Neural progenitor cell (in vitro differentiated cells): ENCODE data around the gene CTSL. TPM values are rescaled to one million over a fixed set of nuclear protein-coding genes. Genes with fewer than 3 reads are reported as not detected.

Experiments used
- DNase-seq: peaks from one replicate; pipeline ENCODE4 v3.0.0-alpha.2; 2016; ENCODE audit warnings: low spot score
- H2AFZ ChIP-seq: fragments of 200-600 bp; sonication (generic); replicated peaks from 2 replicates; pipeline ENCODE4 v1.6.1; 2016; ENCODE audit warnings: antibody characterized with exemption
- H3F3A ChIP-seq: fragments of 200-600 bp; sonication (generic); 2 replicates; pipeline ENCODE4 v1.6.1; 2016; ENCODE audit warnings: antibody characterized with exemption, low read depth
- H3K27ac ChIP-seq: fragments of 200-600 bp; sonication (generic); 2 replicates; pipeline ENCODE4 v1.5.1; 2016; ENCODE audit warnings: mild to moderate bottlenecking
- H3K27me3 ChIP-seq: fragments of 200-600 bp; sonication (generic); 2 replicates; pipeline ENCODE4 v1.6.1; 2016; ENCODE audit warnings: mild to moderate bottlenecking, moderate library complexity
- H3K36me3 ChIP-seq: fragments of 200-600 bp; sonication (generic); 2 replicates; pipeline ENCODE4 v1.5.1; 2016
- H3K4me1 ChIP-seq: fragments of 200-600 bp; sonication (generic); 2 replicates; pipeline ENCODE4 v1.6.1; 2016; ENCODE audit warnings: mixed run types
- H3K4me2 ChIP-seq: fragments of 200-600 bp; sonication (generic); 2 replicates; pipeline ENCODE4 v1.6.1; 2016
- H3K4me3 ChIP-seq: fragments of 200-600 bp; sonication (generic); 2 replicates; pipeline ENCODE4 v1.5.1; 2016
- H3K79me2 ChIP-seq: fragments of 200-600 bp; sonication (generic); 2 replicates; pipeline ENCODE4 v1.6.1; 2016; ENCODE audit warnings: low read depth
- H3K9ac ChIP-seq: fragments of 200-600 bp; sonication (generic); 2 replicates; pipeline ENCODE4 v1.6.1; 2016
- H3K9me3 ChIP-seq: fragments of 200-600 bp; sonication (generic); 2 replicates; pipeline ENCODE4 v1.5.1; 2016; ENCODE audit warnings: low read depth
- H4K20me1 ChIP-seq: fragments of 200-600 bp; sonication (generic); 2 replicates; pipeline ENCODE4 v1.6.1; 2016; ENCODE audit warnings: low read depth
- H3K27ac Mint-ChIP-seq: 3 replicates; pipeline ENCODE4 v1.8.0; 2021; ENCODE audit warnings: mixed read lengths
- H3K27me3 Mint-ChIP-seq: 2 replicates; pipeline ENCODE4 v1.8.0; 2022; ENCODE audit warnings: low read depth, mild to moderate bottlenecking, inconsistent platforms, moderate library complexity, mixed read lengths; ENCODE audit not compliant: insufficient read depth
- H3K36me3 Mint-ChIP-seq: 3 replicates; pipeline ENCODE4 v1.8.0; 2021; ENCODE audit warnings: mixed read lengths
- H3K4me1 Mint-ChIP-seq: 3 replicates; pipeline ENCODE4 v1.8.0; 2021; ENCODE audit warnings: mixed read lengths
- H3K4me3 Mint-ChIP-seq: 3 replicates; pipeline ENCODE4 v1.8.0; 2021; ENCODE audit warnings: mild to moderate bottlenecking, moderate library complexity, mixed read lengths
- H3K9me3 Mint-ChIP-seq: 3 replicates; pipeline ENCODE4 v1.8.0; 2020; ENCODE audit warnings: mixed read lengths
- EZH2 ChIP-seq: fragments of 200-600 bp; sonication (generic); IDR thresholded peaks from 2 replicates; pipeline ENCODE4 v1.6.1; 2017; ENCODE audit warnings: antibody characterized with exemption, mild to moderate bottlenecking, moderate library complexity
- EZH2phosphoT487 ChIP-seq: fragments of 200-600 bp; sonication (generic); IDR thresholded peaks from 2 replicates; pipeline ENCODE4 v1.6.1; 2017; ENCODE audit warnings: antibody characterized with exemption
- total RNA-seq: library from RNA; depleted of rRNA; stranded (reverse); fragments of >200 nt; gene quantifications from 2 replicates; pipeline ENCODE4 v1.2.3, GENCODE V29; 2015; ENCODE audit warnings: low replicate concordance
- TF ChIP-seq, protein P1 (sequence below): fragments of 200-600 bp; sonication (generic); IDR thresholded peaks from 2 replicates; pipeline ENCODE4 v1.5.1; 2017; ENCODE audit warnings: antibody characterized with exemption, mild to moderate bottlenecking

Gene CTSL
- total RNA-seq, 1 donor from 2014 or later: 35.9 TPM

DNA sequence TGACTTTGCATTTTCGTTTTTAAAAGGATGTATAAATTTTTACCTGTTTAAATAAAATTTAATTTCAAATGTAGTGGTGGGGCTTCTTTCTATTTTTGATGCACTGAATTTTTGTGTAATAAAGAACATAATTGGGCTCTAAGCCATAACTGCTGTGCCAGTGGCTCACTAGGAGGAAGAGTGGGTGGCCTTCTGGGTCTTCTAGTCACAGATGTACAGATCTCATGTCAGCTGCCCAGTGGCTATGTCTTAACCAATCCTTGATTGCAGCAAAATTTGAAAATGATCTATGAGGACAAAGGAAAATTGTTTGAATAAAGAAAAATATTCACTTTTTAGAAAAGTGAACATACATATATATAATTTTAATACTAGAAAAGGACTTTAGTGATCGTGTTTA, 5.4 kb downstream of the CTSL start:
- Histone ChIP-seq H3K27ac (no peak overlapping the region), H3K36me3 (no peaks in the 10 kb centered on the region), H3K4me3 (no peak overlapping the region), H3K9ac (no peak overlapping the region), H3K4me2 (no peak overlapping the region), H3K27me3 (no peaks in the 10 kb centered on the region), H3K79me2 (no peaks in the 10 kb centered on the region), H3K4me1 (no peaks in the 10 kb centered on the region), H2AFZ (no peak overlapping the region), H3F3A (peaks cover 13% of the 10 kb centered on the region), H4K20me1 (no peaks in the 10 kb centered on the region), H3K9me3 (no peaks in the 10 kb centered on the region)
- TF ChIP-seq, protein P1, sequence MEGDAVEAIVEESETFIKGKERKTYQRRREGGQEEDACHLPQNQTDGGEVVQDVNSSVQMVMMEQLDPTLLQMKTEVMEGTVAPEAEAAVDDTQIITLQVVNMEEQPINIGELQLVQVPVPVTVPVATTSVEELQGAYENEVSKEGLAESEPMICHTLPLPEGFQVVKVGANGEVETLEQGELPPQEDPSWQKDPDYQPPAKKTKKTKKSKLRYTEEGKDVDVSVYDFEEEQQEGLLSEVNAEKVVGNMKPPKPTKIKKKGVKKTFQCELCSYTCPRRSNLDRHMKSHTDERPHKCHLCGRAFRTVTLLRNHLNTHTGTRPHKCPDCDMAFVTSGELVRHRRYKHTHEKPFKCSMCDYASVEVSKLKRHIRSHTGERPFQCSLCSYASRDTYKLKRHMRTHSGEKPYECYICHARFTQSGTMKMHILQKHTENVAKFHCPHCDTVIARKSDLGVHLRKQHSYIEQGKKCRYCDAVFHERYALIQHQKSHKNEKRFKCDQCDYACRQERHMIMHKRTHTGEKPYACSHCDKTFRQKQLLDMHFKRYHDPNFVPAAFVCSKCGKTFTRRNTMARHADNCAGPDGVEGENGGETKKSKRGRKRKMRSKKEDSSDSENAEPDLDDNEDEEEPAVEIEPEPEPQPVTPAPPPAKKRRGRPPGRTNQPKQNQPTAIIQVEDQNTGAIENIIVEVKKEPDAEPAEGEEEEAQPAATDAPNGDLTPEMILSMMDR: no peak
- peaks cover 12% of the 10 kb centered on the region for H3K4me1 Mint-ChIP-seq
- no peak for DNase-seq
- H3K27me3 Mint-ChIP-seq: peaks cover 2% of the 10 kb centered on the region
- peak overlapping the region; percentile 13 for H3K4me3 Mint-ChIP-seq
- no peak overlapping the region for H3K27ac Mint-ChIP-seq
- H3K36me3 Mint-ChIP-seq: peaks cover 22% of the 10 kb centered on the region
- H3K9me3 Mint-ChIP-seq: no peaks in the 10 kb centered on the region

DNA sequence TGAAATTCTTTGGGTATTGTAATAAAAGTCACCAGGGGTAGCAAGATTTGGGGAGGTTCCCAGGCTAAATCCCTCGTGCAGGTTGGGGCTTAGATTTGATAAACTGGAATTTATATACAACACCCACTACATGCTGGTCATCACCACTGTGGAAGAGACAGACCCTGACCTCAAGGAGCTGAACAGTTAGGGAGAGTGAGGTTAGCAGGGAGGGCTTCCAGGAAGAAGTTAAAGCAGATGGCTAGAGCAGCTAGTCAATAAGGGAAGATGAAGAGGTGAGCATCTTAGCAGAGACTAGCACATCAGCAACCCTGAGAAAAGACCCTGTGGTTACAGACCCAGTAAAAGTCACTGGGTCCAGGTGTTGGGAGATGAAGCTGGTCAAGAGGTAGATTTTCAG, 6.4 kb downstream of the CTSL start:
- no peak overlapping the region for H3K27ac ChIP-seq
- Mint-ChIP-seq H3K27me3 (peaks cover 2% of the 10 kb centered on the region), H3K36me3 (peaks cover 22% of the 10 kb centered on the region), H3K9me3 (no peaks in the 10 kb centered on the region), H3K27ac (no peak overlapping the region), H3K4me3 (no peak overlapping the region), H3K4me1 (peaks cover 8% of the 10 kb centered on the region)
- no peaks in the 10 kb centered on the region for H3K79me2 ChIP-seq
- H3K9ac ChIP-seq: no peak overlapping the region
- H3K36me3 ChIP-seq: no peaks in the 10 kb centered on the region
- DNase-seq: no peak
- H4K20me1 ChIP-seq: no peaks in the 10 kb centered on the region
- H3K4me1 ChIP-seq: no peaks in the 10 kb centered on the region
- H3K4me2 ChIP-seq: no peak overlapping the region
- H3K27me3 ChIP-seq: no peaks in the 10 kb centered on the region
- H2AFZ ChIP-seq: no peak overlapping the region
- H3K9me3 ChIP-seq: no peaks in the 10 kb centered on the region
- peaks cover 3% of the 10 kb centered on the region for H3F3A ChIP-seq
- no peak overlapping the region for H3K4me3 ChIP-seq
- TF ChIP-seq EZH2: no peak
- TF ChIP-seq, protein P1: no peak
- TF ChIP-seq EZH2phosphoT487: no peak

DNA sequence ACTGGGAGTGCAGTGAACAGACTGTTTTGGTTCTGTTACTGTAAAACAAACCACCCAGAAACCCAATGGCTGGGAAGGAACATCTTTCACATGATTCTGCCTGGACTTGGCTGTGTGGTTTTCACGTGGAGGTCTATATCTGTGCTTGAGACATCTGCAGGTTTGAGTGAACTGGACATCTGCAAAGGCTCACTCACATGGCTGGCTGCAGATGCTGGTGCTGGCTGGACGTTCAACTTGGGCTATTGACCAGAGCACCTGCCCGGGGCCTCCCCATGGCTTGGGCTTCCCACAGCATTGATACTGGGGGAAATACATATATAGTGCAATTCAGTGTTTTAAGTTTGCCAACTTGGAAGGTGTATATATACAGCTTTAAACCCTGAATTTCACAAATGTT, 6.8 kb downstream of the CTSL start:
- Mint-ChIP-seq H3K27me3 (peaks cover 2% of the 10 kb centered on the region), H3K27ac (no peak overlapping the region), H3K4me3 (no peak overlapping the region), H3K4me1 (peaks cover 4% of the 10 kb centered on the region), H3K9me3 (no peaks in the 10 kb centered on the region), H3K36me3 (peaks cover 21% of the 10 kb centered on the region)
- Histone ChIP-seq H3F3A (no peaks in the 10 kb centered on the region), H3K79me2 (no peaks in the 10 kb centered on the region), H4K20me1 (no peaks in the 10 kb centered on the region), H2AFZ (no peak overlapping the region), H3K27ac (no peak overlapping the region), H3K27me3 (no peaks in the 10 kb centered on the region), H3K36me3 (no peaks in the 10 kb centered on the region), H3K4me3 (no peak overlapping the region), H3K9ac (no peak overlapping the region), H3K4me1 (no peaks in the 10 kb centered on the region), H3K9me3 (no peaks in the 10 kb centered on the region), H3K4me2 (no peak overlapping the region)
- DNase-seq: no peak
- no peak for TF ChIP-seq EZH2phosphoT487

DNA sequence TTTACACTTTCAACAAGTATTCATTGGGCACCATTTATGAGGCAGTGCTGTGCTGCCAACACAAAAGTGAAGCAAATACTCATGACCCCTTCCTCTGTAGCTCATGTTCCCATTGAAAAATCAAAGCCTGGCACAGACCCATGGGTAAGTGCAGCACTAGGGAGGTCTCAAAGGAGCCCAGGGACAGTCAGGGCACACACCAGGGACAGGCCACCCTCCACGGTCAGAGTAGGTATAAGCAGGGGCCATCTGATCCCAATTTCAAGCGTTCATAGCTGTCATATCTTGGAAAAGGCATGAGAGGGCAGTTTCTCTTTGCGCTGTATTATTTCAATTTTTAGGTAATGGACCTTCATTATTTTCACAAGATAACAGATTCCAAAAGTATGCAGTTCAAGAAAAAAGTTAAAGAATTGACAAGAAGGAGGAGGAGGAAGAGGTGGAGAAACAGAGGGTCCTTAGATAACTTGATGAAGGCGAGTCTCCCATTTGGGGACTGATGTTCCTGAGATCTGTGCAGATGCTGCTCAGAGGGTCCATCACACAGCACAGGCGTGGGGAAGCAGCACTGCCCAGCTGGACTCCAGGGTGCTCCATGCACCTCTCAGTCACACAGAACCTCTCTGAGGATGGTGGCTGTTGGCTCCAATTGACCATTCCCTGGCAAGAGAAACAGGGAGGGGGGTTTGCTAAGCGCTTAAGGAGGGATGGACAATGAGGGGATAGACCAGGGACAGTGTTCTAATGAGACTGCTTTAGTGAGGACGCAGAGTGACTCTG, 7.5 kb downstream of the CTSL start:
- Mint-ChIP-seq H3K27ac (no peak overlapping the region), H3K36me3 (peaks cover 14% of the 10 kb centered on the region), H3K4me1 (no peaks in the 10 kb centered on the region), H3K9me3 (peaks cover 2% of the 10 kb centered on the region), H3K4me3 (no peak overlapping the region), H3K27me3 (no peaks in the 10 kb centered on the region)
- no peak for DNase-seq
- H3K4me2 ChIP-seq: no peak overlapping the region
- H4K20me1 ChIP-seq: no peaks in the 10 kb centered on the region
- peak overlapping the region; percentile 24 for H2AFZ ChIP-seq
- no peaks in the 10 kb centered on the region for H3F3A ChIP-seq
- no peak overlapping the region for H3K27ac ChIP-seq
- H3K4me3 ChIP-seq: no peak overlapping the region
- no peaks in the 10 kb centered on the region for H3K27me3 ChIP-seq
- H3K79me2 ChIP-seq: no peaks in the 10 kb centered on the region
- H3K9ac ChIP-seq: no peak overlapping the region
- no peaks in the 10 kb centered on the region for H3K9me3 ChIP-seq
- TF ChIP-seq, protein P1: no peak
- TF ChIP-seq EZH2 (no peak), EZH2phosphoT487 (no peak)
- no peaks in the 10 kb centered on the region for H3K4me1 ChIP-seq
- H3K36me3 ChIP-seq: no peaks in the 10 kb centered on the region
